Caco-2 (cell line): ENCODE measurements around the gene KCNJ8. TPM values are rescaled to one million over a fixed set of nuclear protein-coding genes. Genes with fewer than 3 reads are reported as not detected.
A peak's percentile ranks its signal among the peaks of the same experiment; 100 is the strongest.

Experiments
- BruUV-seq: library from RNA; stranded (reverse); fragments of 400-500 nt; replicated peaks from 2 replicates; lab custom pipeline; 2021; lab: Mats Ljungman, UMichigan
- CTCF ChIA-PET: fragments of 300-600 bp; sonication (Branson Sonifier 250); formaldehyde crosslinking; loops from one replicate; lab custom pipeline; 2022; ENCODE audit warnings: antibody characterized with exemption; lab: Charles Lee
- POLR2A ChIA-PET: fragments of 300-600 bp; sonication (Branson Sonifier 250); formaldehyde crosslinking; loops from one replicate; lab custom pipeline; 2022; ENCODE audit warnings: antibody characterized with exemption; lab: Charles Lee
- DNase-seq, 2 experiments: peaks; one replicate each; pipeline versions ENCODE4 v3.0.0 to v3.0.0-alpha.2; 2020 to 2022
- H3K27me3 ChIP-seq: replicated peaks from 2 replicates; pipeline ENCODE4 v1.6.0; 2011; ENCODE audit warnings: low read length; ENCODE audit not compliant: control insufficient read depth, insufficient read depth
- H3K36me3 ChIP-seq: 2 replicates; pipeline ENCODE4 v1.5.1; 2011; ENCODE audit warnings: low read length; ENCODE audit not compliant: control insufficient read depth, insufficient read depth
- H3K4me1 ChIP-seq: fragments of 250-450 bp; sonication (Bioruptor Pico); 2 replicates; pipeline ENCODE4 v1.5.1; 2020; ENCODE audit warnings: mild to moderate bottlenecking
- H3K4me3 ChIP-seq: 2 replicates; pipeline ENCODE4 v1.5.1; 2011; ENCODE audit warnings: low read depth, mild to moderate bottlenecking, control low read depth, low read length
- H3K9me3 ChIP-seq: fragments of 250-450 bp; sonication (Bioruptor Pico); 2 replicates; pipeline ENCODE4 v1.5.1; 2020; ENCODE audit warnings: mild to moderate bottlenecking, moderate library complexity
- H3K27ac Mint-ChIP-seq: one replicate; pipeline ENCODE4 v1.8.0; 2022; ENCODE audit warnings: mixed read lengths; ENCODE audit not compliant: unreplicated experiment
- H3K27me3 Mint-ChIP-seq: one replicate; pipeline ENCODE4 v1.8.0; 2022; ENCODE audit warnings: mixed read lengths; ENCODE audit not compliant: insufficient read depth, unreplicated experiment
- H3K36me3 Mint-ChIP-seq: one replicate; pipeline ENCODE4 v1.8.0; 2022; ENCODE audit warnings: mild to moderate bottlenecking, mixed read lengths; ENCODE audit not compliant: insufficient read depth, unreplicated experiment
- H3K4me1 Mint-ChIP-seq: one replicate; pipeline ENCODE4 v1.8.0; 2022; ENCODE audit warnings: low read depth, mixed read lengths; ENCODE audit not compliant: unreplicated experiment
- H3K4me3 Mint-ChIP-seq: one replicate; pipeline ENCODE4 v1.8.0; 2022; ENCODE audit warnings: mild to moderate bottlenecking, moderate library complexity, mixed read lengths; ENCODE audit not compliant: unreplicated experiment
- H3K9me3 Mint-ChIP-seq: one replicate; pipeline ENCODE4 v1.8.0; 2022; ENCODE audit warnings: mixed read lengths; ENCODE audit not compliant: unreplicated experiment
- intact Hi-C: fragments of 100-400 bp; cut with micrococcal nuclease; formaldehyde crosslinking; loops from one replicate; pipeline ENCODE4 v1.10.0; 2022; ENCODE audit not compliant: unreplicated experiment
- total RNA-seq: library from RNA; stranded (reverse); gene quantifications from 2 replicates; pipeline ENCODE4 v1.2.3, GENCODE V29; 2022
- TF ChIP-seq, protein P1 (sequence below), 2 experiments: fragments of 200-600 bp in 1 of 2; IDR thresholded peaks; 1 replicate in 1 of 2; 2 replicates in 1 of 2; pipeline versions ENCODE4 v1.5.1 to v1.8.0; 2011 to 2022; ENCODE audit warnings: antibody characterized with exemption in 1 of 2, control low read depth in 1 of 2, inconsistent platforms in 1 of 2, low read depth in 1 of 2, low read length in 1 of 2, mild to moderate bottlenecking in 1 of 2, moderate library complexity in 1 of 2; ENCODE audit not compliant: insufficient read depth in 1 of 2, severe bottlenecking in 1 of 2, unreplicated experiment in 1 of 2

KCNJ8 gene
- total RNA-seq, 1 experiment from 2014 or later, result 88.7 TPM

DNA sequence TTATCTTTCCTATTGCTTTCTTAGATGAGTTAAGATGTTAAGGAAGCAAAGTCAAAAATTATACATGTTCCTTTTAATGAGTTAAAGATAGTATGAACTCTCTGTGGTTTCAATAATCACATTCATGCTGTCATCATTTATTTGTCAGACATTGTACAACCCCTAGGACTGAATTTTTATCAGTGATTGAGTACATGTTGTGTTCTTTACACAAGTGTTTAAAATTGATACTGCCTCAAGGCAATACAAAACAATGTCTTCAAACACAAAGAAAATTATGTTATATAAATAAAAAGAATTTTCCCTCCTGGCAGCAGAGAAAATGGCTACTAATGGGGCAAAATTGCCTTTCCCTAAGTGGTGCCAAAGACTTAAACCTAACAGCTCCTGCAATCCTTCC lies 34.6 kb upstream of the KCNJ8 start:
- Histone ChIP-seq H3K4me1 (peaks cover 3% of the 10 kb centered on the region), H3K36me3 (peaks cover 2% of the 10 kb centered on the region; the same call in 1 of the 2 replicates), H3K4me3 (no peak overlapping the region), H3K27me3 (no peaks in the 10 kb centered on the region), H3K9me3 (peaks cover 17% of the 10 kb centered on the region; the same call in 1 of the 2 replicates)
- Mint-ChIP-seq H3K4me1 (peaks cover 10% of the 10 kb centered on the region), H3K27me3 (no peaks in the 10 kb centered on the region), H3K9me3 (peaks cover 23% of the 10 kb centered on the region), H3K4me3 (no peak overlapping the region), H3K27ac (no peak overlapping the region), H3K36me3 (peaks cover 86% of the 10 kb centered on the region)
- intact Hi-C loops, result no loop called here
- ChIA-PET CTCF (no interaction called here), POLR2A (no interaction called here)
- no peak for DNase-seq
- BruUV-seq, result no TSS peak
- TF ChIP-seq, protein P1, sequence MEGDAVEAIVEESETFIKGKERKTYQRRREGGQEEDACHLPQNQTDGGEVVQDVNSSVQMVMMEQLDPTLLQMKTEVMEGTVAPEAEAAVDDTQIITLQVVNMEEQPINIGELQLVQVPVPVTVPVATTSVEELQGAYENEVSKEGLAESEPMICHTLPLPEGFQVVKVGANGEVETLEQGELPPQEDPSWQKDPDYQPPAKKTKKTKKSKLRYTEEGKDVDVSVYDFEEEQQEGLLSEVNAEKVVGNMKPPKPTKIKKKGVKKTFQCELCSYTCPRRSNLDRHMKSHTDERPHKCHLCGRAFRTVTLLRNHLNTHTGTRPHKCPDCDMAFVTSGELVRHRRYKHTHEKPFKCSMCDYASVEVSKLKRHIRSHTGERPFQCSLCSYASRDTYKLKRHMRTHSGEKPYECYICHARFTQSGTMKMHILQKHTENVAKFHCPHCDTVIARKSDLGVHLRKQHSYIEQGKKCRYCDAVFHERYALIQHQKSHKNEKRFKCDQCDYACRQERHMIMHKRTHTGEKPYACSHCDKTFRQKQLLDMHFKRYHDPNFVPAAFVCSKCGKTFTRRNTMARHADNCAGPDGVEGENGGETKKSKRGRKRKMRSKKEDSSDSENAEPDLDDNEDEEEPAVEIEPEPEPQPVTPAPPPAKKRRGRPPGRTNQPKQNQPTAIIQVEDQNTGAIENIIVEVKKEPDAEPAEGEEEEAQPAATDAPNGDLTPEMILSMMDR (IDR thresholded peaks at IDR 0.05; ENCODE audit: insufficient read depth in 1 of 2, low read depth in 1 of 2, low read length in 1 of 2, severe bottlenecking in 1 of 2, unreplicated experiment in 1 of 2), result no peak

- H3K4me3 ChIP-seq, result no peak overlapping the region
- TF ChIP-seq, protein P1 (IDR thresholded peaks at IDR 0.05; ENCODE audit: insufficient read depth in 1 of 2, low read depth in 1 of 2, low read length in 1 of 2, severe bottlenecking in 1 of 2, unreplicated experiment in 1 of 2), result no peak
- DNase-seq, result no peak
- peaks cover 13% of the 10 kb centered on the region for H3K4me1 ChIP-seq
- ChIA-PET POLR2A (no interaction called here), CTCF (no interaction called here)
- intact Hi-C loops, result no loop called here
- H3K4me3 Mint-ChIP-seq, result no peak overlapping the region
- H3K27me3 ChIP-seq, result no peaks in the 10 kb centered on the region
- no peak overlapping the region for H3K27ac Mint-ChIP-seq
- H3K4me1 Mint-ChIP-seq, result peaks cover 5% of the 10 kb centered on the region
- H3K9me3 Mint-ChIP-seq, result peaks cover 14% of the 10 kb centered on the region
- peaks cover 13% of the 10 kb centered on the region; the same call in 1 of the 2 replicates for H3K9me3 ChIP-seq
- BruUV-seq, result no TSS peak
- no peaks in the 10 kb centered on the region for H3K27me3 Mint-ChIP-seq
- H3K36me3 Mint-ChIP-seq, result peaks cover 63% of the 10 kb centered on the region
- H3K36me3 ChIP-seq, result no peaks in the 10 kb centered on the region
Observed at GRCh38 chr12:21806255-21806654, 31.7 kb upstream of the KCNJ8 start.

GRCh38 chr12:21801522-21802288 lies 27.2 kb upstream of the KCNJ8 start:
- ChIA-PET CTCF (no interaction called here), POLR2A (interaction anchor here (1.0 to 1.6 kb wide), 2 partner anchors 18 to 27 kb away, joined by 4 to 7 read pairs; partner anchors contain the start of gene KCNJ8)
- Mint-ChIP-seq H3K36me3 (peaks cover 29% of the 10 kb centered on the region), H3K4me3 (no peak overlapping the region), H3K27ac (no peak overlapping the region), H3K4me1 (peaks cover 7% of the 10 kb centered on the region), H3K9me3 (no peaks in the 10 kb centered on the region), H3K27me3 (no peaks in the 10 kb centered on the region)
- Histone ChIP-seq H3K36me3 (no peaks in the 10 kb centered on the region), H3K27me3 (no peaks in the 10 kb centered on the region), H3K4me1 (peaks cover 34% of the 10 kb centered on the region), H3K9me3 (0 out of 2 replicates have a peak, but pooled peaks cover 2% of the 10 kb centered on the region), H3K4me3 (no peak overlapping the region)
- TSS peak; percentile 56 for BruUV-seq
- TF ChIP-seq, protein P1 (IDR thresholded peaks at IDR 0.05; ENCODE audit: insufficient read depth in 1 of 2, low read depth in 1 of 2, low read length in 1 of 2, severe bottlenecking in 1 of 2, unreplicated experiment in 1 of 2), result no peak
- intact Hi-C loops, result loop anchor here (2.0 kb wide), 1 partner anchor 27 kb away; the partner anchor contains the start of gene KCNJ8
- DNase-seq, result no peak
